DLD1 (cell line): ENCODE data around the gene SLAMF9.

Experiments
- in situ Hi-C: cut with HindIII; loops from 2 replicates; pipeline ENCODE4 v1.10.0; 2017; ENCODE audit warnings: low sequenced_read_pairs

The SLAMF9 gene

DNA sequence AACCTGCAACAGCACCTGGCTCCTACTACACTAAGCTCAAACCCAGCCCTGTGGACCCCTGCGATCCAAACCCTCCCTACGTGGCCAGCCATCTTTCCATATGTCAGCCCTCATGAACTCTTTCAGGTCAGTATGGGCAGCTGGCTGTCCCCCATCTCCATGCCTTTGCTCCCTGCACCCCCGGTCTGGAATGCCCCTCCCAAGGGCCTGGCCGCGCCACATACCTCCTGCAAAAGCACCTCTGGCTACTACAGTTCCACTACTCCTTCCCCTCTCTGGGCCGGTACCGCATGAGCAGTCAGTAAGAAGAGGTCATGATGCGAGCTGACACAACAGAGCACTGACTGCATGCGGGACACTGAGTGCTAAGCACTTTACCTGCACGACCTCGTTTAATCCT lies 18.7 kb downstream of the SLAMF9 start:
- in situ Hi-C loops, result no loop called here

DNA sequence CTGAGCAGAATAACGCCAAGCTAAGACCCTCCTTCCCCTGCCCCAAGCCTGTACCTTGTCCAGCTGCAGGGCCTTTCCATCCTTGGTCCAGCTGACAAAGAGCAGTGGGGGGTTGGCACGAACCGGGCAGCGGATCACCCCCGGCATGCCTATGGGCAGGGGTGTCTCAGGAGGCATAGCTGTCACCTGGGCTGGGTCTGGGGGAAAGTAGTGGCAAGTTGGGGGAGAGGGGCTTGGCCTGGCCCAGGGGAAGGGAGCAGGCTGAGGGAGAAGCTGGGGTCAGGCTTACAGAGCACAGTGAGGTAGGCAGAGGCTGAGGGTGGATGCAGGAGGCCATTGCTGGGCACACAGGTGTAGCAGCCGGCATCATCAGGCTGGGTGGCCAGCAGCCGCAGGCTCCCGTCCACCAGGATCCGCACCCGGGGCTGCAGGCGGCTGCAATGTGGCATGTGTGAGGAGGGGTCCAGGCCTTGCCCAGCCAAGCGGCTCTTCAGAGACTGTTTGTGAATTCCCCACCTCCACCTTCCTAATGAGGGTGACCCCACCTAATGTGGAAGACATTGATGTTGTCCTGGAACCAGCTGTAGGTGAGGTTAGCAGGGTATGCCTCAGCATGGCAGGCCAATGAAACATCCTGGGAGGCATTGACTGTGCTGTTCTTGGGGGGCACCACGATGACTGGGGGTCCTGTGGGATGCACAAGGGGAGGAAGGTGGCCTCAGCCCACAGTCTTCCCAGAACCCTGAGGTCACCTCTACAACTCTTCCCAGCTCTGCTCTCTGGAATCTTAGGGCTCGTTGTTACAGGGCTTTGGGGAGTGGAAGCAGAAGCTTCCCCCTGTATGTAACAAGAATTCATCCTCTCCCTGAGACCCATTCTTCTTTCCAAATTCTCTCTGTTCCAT lies 19.6 kb downstream of the SLAMF9 start:
- in situ Hi-C loops, result no loop called here

DNA sequence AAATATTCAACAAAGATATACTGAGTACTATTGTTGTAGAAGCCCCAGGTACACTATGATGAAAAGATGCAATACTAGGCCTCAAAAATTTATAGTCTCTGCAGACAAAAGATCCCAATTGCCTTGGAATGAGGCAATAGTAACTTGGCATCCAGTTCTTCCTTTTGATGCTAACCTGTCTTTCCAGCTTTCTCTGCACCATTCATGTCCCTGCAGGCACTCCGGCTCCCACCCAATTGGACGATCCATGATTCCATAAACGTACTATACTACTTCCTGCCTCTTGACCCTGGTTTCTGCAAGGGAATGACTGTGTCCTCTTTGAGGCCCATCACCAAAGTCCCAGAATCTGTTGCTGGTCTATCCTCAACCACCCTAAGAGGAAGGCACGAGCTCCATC lies 20.7 kb downstream of the SLAMF9 start:
- in situ Hi-C loops, result no loop called here

DNA sequence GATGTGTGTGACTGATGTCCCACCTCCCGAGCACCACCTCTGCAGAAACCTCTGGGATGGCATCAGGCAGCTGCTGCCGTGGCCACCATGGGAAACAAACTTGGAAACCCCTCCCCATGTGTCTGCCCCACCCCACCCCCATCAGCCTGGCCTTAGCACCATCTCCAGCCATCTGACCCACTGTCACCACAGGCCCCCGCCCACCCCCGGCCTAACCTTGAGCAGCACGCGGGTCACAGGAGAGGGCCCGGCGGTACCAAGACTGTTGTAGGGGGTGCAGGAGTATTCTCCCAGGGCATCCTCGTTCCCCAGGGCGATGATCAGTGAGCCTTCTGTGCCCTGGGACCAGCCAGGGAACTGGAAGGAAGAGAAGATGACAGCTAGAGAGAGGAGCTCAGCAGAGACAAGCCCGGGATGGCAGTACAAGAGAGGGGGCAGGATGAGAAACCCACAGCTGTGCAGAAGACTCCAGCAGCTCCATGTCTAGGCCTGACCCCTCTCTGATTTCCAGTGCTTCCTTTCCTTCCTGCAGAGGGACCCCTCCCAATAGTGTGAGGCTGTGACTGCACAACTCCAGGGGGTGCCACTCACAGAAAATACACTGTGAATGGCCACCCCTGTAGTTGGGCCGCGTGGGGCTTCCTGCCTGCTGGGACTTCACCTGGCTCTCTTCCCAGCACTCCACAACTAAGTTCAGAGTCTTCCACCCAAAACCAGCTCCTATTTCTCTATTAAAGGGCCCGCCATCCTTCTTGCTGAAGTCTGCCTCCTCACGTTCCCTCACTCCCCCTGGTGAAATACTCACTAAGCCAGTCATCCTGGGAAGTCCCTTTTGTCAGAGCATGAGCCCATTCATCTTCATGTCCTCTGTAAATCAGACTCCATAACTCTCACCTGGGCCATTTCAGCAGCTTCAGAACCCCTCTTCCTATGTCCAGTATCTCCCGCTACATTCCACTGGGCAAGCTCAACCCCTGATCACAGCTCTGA lies 21.4 kb downstream of the SLAMF9 start:
- in situ Hi-C loops, result no loop called here

DNA sequence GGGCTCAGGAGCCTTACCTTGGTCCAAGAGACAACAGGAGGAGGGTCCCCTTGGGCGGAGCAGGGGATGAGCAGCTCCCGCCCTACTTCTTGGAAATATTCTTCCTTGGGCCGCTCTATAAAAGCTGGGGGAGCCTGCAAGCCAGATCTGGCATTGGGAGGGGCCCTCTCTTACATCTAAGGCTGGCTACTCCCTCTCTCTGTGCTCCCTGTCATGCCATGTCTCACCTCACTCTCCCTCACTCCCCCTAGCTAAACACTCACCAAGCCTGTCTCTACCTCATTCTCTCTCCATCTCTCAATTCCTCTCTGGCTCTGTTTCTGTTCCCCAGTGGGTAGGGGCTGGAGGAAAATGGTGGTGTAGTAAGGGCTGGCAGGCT lies 22.3 kb downstream of the SLAMF9 start:
- in situ Hi-C loops, result no loop called here

DNA sequence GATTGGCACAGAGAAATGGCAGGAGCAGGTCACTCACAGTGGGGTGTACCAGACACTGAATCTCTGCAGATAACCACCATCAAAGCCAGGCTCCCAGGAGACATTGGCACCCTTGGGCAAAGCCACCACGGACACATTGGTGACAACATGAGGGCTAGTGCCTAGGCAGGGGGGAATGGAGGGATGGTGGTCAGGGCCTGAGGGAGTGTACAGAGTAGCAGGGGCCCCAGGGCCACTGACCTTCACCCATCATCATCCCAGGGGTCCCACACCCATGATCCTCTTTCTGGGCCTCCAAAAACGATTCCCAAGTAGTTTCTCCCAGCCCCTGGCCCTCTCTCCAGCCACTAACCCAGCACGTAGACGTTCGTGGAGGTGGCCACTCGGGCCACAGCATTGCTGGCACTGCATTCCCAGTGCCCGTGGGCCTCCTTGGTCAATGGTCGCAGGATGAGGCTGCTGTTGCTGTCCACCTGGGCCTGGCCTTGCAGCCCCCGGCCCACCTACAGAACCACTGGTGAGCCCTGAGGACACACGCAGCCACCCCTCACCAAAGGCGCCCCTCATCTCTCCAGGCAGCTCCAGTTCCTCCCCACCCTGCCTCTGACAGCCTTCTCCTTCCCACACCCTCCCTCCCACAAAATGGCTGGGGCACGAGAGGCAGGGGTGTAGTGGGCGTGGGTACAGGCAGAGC lies 22.8 kb downstream of the SLAMF9 start:
- in situ Hi-C loops, result no loop called here

DNA sequence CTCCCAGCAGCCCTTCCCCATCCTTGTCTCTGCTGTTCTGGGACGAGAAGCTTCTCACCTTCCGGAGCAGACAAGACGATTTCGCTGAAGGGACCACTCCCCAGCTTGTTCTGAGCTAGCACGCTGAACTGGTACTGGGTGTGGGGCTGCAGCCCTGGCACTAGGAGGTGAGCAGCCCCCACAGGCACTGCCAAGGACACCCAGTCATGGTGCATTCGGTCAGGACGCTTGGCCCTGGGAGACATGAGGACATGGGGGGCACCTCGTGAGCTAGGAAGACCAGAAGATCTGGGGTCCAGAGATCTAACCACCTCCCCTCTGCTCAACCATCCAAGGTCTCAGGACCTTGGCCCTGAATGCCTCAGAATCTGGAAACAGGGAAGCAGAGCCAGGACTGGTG lies 23.4 kb downstream of the SLAMF9 start:
- in situ Hi-C loops, result no loop called here

DNA sequence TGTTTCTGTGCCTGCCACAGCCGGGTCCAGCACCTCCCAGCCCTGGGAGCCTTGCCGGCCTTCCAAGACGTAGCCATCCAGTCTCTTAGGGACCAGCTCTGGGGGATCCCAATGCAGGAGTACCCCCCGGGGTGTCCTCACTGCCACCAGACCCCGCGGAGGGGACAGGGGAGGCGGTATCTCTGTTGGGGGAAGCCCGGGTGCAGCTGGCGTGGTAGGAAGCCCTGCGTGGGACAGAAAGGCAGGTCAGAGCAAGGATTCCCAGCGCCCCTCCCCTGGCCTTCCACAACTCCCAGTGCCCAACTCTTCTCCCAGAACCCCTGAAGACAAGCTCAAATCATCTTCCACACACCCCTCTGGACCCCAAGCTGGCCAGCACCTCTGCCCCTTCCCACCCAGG lies 23.8 kb downstream of the SLAMF9 start:
- in situ Hi-C loops, result no loop called here

DNA sequence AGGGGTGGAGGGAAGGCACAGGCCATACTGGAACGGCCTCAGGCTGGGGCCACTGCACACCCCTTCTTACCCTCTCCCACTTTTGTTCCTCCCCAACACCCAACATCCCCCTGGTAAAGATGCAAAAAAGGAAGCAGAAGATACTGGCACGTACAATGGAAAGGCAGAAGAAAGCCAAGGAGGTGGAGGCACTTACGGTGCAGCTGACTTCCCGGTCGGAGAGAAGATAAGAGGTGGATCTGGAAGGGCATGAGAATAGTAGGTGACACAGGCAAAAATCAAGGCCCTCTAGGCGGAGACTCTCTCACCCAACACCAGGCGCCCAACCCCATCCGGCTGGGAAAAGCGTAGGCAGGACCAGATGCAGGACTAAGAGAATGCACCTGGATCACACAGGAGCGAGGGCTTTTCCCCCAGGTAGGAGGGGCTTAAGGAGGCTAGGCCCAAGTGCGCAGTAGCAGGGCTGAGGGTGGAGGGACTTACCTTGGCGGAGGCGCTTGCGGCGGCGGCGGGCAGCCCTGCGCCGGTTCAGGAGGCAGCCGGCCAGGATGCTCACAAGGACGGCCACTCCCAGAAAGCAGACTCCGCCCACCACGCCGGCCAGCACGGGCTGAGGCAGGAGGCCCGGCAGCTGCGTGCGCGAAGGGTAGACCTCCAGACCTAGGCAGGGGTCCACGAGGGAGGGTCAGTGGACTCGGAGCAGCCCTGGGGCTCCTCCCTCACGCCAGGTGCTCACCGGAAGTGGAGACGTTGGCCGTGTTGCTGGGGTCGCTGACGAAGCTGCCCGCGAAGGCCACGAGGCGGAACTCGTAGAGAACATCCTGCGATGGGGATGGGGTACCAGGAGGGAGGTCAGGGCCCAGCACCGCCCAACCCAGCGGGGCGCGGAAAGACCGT lies 24.6 kb downstream of the SLAMF9 start:
- in situ Hi-C loops, result no loop called here

DNA sequence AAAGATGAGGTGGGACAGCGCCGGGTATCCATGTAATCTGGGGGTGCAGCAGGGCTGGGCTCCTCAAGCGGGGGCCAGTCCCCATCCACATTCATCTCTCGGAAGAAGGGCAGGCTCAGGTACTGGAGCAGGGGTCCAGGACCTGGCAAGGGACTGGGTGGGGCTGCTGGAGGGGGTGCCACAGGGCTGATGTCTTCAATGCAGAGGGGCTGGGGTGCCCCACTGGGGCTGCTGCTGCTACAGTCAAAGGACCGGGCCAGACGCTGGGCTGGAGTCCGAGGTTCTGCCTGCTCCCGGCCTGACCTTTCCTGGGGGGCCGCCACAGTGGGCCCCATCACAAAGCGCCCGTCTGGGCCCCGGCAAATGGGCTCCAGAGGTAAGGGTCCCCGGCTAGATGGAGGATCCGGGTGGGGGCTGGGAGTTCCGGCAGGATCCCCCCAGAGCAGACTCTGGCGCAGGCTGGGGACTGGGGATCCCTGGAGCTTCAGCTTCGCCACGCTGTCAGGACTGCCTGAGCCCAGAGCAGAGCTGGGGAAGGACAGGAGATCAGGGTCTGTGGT lies 25.5 kb downstream of the SLAMF9 start:
- in situ Hi-C loops, result no loop called here

DNA sequence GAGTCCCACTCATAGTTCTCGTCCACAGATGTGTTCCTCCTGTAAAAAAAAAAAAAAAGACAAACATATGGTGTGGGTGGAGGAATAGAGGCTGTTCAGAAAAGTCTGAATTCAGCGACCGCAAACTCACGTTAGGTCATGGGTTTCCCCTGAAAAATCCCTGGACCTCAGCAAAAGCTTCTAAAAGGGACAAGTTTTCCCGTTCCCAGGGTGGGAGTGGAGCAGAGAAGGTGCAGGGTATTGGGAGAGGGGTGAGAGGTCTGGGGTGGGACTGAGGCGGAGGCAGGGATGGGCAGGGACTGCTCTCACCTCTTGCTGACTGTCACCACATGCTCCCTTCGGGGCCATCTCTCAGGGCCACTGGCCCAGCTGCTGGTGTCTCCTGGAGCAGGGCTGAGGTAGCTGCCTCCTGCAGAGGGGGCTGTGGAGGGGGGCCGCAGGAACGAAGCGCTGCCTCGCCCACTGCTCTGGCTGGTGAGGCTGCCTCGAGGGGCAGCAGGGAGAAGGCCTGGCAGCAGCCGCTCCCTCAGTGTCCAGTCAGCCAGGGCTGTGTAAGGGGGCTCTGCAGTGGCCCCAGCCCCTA lies 26.1 kb downstream of the SLAMF9 start:
- in situ Hi-C loops, result no loop called here

DNA sequence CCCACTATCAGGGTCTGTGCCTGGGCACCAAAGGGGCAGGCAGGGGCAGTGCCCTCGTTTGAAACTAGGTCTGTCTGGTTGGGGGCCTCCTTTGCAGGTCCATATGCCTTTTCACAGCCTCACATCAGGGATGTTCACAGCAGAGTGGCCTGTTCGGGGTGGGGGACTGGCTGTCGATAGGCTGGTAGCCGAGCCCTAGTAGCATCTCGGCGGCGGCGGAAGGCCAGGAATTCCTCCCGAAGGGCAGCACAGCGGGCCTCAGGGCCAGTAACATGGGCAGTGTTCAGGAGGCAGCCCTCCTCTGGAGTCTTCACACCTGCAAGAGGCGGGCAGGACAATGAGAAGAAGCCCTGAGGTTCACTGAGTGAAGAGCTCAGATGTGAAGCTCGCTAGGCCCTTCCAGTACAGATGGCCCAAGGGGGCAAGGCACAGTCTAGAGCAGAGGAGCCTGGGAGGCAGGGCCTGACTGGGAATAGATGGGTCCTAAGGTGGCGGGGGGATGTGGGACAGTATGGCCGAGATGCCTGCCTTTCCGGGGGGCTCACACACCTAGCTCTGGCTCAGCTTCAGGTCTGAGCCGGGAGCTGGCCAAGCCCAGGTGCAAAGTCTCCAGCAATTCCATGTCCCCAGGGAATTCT lies 26.7 kb downstream of the SLAMF9 start:
- in situ Hi-C loops, result no loop called here

DNA sequence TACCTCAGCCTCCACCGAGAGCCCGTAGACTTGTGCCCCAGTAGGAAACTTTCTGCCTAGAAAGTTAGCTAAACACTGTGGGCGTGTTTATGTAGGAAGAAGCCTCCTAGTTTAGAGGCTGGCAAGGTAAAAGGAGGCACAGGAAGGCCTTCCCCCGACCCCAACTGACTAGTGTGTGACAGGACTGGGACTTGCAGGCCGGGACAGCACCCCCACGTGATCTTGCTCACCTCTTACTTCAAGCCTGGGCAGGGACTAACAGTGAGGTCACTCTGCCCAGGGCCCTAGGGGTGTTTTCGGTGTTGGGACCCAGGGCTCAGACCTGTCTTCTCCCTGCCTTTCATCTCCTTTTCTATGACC lies 28.3 kb downstream of the SLAMF9 start:
- in situ Hi-C loops, result no loop called here

DNA sequence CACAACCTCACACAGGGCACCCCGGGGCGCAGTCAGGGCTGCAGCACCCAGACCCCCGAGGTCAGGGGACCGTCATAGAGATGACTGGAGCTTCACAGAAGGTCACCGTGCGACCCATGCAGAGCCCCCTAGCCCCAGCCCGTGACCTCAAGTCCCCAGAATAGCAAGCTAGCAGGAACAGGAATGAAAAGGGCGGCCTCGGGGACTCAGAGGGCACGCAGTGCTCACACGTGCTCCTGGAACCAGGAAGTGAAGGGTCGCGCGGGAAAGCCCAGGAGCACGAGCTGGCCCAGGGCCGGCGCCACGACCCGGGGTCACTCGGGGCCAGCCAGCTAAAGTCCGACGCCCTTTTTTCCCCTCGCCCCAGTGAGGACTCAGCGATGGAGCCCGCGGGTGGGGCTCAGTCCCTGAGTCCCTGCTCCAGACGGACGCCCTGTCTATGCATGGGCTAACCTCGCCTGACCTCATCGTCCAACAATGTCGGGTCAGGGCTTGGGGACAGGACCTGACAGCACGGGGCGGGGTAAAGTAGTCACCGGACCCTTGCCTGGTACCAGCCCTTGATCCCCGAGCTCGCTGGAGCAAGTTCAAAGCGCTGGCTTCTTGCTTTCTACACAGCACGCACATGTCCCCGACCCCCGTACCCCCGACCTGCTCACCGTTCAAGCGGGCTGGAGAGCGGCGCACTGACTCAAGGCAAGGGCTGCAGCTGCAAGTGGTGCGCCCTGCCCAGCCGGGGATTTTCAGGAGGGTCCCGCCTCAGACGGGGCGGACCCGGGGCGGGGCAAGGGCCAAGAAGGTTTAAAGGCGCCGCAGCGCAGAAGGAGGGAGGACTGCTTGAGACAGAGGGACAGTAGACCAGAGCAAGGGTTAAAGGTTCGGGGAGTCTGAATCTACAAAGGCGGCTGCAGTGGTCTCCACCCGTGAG lies 29.0 kb downstream of the SLAMF9 start, which contains the start of gene TAGLN2:
TSS of gene TAGLN2 (minus strand) at position 717 of the 928 bp plus-strand sequence. CDS start 4,998 bp downstream, outside the sequence.
- in situ Hi-C loops, result no loop called here

DNA sequence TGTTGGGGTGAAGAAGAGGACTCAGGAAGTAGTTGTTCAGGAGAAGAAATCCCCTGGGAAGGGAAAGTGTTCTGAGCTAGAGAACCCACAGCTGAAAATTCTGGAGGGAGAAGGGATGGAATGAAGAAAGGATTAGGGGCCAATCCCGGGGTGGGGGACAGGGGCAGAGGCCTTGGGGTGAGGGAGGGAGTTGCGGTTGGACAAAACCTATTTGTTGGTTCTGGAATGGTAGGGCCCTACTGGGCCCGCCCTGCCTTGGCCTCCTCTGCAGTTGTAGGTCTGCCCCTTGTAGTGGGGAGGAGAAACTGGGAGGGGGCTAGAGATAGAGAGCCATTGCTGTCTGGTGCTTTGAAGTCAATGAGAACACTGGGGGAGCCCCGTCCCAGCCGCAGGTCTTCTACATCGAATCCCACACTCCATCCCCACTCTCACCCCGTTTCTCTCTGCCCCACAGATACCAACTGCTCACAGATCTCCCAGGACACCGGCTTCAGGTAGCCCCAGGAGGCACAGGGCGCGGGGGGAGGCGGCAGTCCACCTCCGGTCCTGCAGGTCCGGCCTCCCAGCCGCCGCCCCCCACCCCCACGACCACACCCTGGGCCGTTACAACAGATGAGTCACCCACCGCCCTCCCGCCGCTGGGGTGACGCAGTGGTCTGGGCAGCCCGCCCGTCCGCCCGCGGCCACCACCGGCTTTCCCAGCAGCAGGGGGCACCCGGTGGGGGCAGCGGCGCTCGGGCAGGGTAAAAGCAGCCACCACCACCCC lies 29.8 kb downstream of the SLAMF9 start:
- in situ Hi-C loops, result no loop called here

DNA sequence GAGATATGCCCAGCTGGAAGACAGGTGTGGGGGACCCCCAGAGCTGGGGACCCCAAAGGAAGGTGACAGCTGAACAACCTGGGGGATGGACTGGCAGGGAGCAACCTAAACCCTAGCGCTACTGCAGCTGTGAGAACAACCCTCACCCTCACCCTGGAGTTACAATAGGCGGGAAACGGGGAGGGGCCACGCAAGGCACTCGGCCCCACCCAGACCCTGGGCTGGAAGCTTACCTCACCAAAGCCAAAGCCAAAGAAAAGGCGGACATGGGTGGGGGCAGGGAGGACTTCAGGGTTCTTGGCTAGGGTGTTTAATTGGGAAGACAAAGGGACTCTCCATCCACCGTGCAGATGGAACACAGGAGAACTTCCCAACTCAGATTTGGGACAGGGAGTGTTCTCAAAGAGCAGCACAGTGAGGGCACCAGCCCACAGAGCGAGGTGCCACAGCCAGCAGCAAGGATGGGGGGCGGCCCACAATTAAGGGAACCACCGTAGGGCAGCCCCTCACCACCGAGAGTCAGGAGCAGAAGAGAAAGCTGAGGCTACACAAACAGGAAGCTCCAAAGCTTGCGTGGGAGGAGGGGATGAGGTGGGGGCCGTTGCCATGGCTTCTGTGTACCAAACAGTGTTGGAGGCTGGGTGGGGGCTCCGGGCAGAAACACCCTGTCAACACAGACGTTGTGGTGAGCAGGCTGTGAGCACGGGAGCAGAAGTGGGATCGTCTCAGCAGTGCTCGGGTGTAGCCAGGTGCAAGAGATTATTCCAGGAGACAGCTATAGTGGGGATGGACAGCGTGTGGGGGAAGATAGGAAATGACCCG lies 30.6 kb downstream of the SLAMF9 start:
- in situ Hi-C loops, result no loop called here
